Progenitor cell of endocrine pancreas (in vitro differentiated cells): ENCODE results near the gene CAMK1D. TPM values are rescaled to one million over a fixed set of nuclear protein-coding genes. Genes with fewer than 3 reads are reported as not detected.

Source experiments
- DNase-seq: peaks from one replicate; pipeline ENCODE4 v3.0.0; 2021; ENCODE audit warnings: low spot score; ENCODE audit not compliant: unreplicated experiment
- H3K27ac Mint-ChIP-seq: 2 replicates; pipeline ENCODE4 v1.8.0; 2021; ENCODE audit warnings: mild to moderate bottlenecking, moderate library complexity, mixed read lengths
- H3K27me3 Mint-ChIP-seq: 2 replicates; pipeline ENCODE4 v1.8.0; 2021; ENCODE audit warnings: mixed read lengths
- H3K36me3 Mint-ChIP-seq: 2 replicates; pipeline ENCODE4 v1.8.0; 2022; ENCODE audit warnings: mixed read lengths; ENCODE audit not compliant: insufficient read depth
- H3K4me1 Mint-ChIP-seq: 2 replicates; pipeline ENCODE4 v1.8.0; 2021; ENCODE audit warnings: low read depth, mixed read lengths
- H3K4me3 Mint-ChIP-seq: 2 replicates; pipeline ENCODE4 v1.8.0; 2021; ENCODE audit warnings: low read depth, mild to moderate bottlenecking, moderate library complexity, mixed read lengths
- H3K9me3 Mint-ChIP-seq: 2 replicates; pipeline ENCODE4 v1.8.0; 2021; ENCODE audit warnings: low read depth, mixed read lengths
- total RNA-seq: library from RNA; stranded (reverse); gene quantifications from 2 replicates; pipeline ENCODE4 v1.2.1, GENCODE V29; 2021
- TF ChIP-seq, protein P1 (sequence below): fragments of 200-600 bp; sonication (generic); IDR thresholded peaks from one replicate; pipeline ENCODE4 v1.5.0; 2021; ENCODE audit warnings: antibody characterized with exemption, mild to moderate bottlenecking; ENCODE audit not compliant: unreplicated experiment

Gene CAMK1D
- total RNA-seq, 1 donor from 2014 or later: 10.8 TPM

- Mint-ChIP-seq H3K27me3 (peaks cover 9% of the 10 kb centered on the region), H3K27ac (no peak overlapping the region), H3K9me3 (no peaks in the 10 kb centered on the region), H3K4me1 (no peaks in the 10 kb centered on the region), H3K4me3 (no peak overlapping the region), H3K36me3 (no peaks in the 10 kb centered on the region)
- DNase-seq: no peak
- TF ChIP-seq, protein P1, sequence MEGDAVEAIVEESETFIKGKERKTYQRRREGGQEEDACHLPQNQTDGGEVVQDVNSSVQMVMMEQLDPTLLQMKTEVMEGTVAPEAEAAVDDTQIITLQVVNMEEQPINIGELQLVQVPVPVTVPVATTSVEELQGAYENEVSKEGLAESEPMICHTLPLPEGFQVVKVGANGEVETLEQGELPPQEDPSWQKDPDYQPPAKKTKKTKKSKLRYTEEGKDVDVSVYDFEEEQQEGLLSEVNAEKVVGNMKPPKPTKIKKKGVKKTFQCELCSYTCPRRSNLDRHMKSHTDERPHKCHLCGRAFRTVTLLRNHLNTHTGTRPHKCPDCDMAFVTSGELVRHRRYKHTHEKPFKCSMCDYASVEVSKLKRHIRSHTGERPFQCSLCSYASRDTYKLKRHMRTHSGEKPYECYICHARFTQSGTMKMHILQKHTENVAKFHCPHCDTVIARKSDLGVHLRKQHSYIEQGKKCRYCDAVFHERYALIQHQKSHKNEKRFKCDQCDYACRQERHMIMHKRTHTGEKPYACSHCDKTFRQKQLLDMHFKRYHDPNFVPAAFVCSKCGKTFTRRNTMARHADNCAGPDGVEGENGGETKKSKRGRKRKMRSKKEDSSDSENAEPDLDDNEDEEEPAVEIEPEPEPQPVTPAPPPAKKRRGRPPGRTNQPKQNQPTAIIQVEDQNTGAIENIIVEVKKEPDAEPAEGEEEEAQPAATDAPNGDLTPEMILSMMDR: no peak
Measured at GRCh38 chr10:12341526-12341925, 7.8 kb upstream of the CAMK1D start.

DNA sequence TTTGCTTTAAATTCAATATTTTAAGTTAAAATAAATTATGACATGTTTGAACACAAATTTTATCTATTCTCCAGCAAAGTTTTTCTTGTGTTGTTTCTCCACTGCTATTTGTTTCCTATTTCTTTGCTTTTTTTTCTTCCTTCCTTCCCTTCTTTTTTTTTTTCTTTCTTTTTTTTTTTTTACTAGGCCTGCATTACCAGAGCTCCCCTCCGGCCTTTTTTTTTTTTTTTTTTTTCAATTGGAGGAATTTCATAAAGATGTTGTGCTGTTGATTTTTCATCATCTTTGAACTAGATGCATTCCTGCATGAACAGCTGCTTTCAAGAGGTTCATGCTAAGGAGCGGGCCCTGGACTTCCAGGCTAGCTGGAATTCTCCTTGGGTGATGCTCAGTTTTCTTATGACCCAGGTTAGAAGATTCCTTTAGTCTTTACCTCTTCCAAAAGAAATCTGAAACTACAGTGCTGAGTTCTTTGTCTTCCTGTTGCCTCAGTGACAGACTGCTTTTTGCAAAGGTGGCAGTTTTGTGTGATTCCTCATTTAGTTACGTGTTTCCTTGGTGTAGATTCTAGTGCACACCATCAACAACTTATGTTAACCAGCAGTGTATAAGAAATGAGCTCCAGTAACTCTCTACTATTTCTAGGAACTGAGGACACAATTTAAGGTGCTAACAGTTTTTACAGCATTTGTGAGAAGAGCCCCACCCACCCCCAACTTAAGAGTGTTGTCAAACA, 4.8 kb upstream of the CAMK1D start:
- TF ChIP-seq, protein P1: no peak
- Mint-ChIP-seq H3K4me1 (peaks cover 7% of the 10 kb centered on the region), H3K4me3 (no peak overlapping the region), H3K9me3 (no peaks in the 10 kb centered on the region), H3K27me3 (peaks cover 28% of the 10 kb centered on the region), H3K36me3 (no peaks in the 10 kb centered on the region), H3K27ac (no peak overlapping the region)
- no peak for DNase-seq

DNA sequence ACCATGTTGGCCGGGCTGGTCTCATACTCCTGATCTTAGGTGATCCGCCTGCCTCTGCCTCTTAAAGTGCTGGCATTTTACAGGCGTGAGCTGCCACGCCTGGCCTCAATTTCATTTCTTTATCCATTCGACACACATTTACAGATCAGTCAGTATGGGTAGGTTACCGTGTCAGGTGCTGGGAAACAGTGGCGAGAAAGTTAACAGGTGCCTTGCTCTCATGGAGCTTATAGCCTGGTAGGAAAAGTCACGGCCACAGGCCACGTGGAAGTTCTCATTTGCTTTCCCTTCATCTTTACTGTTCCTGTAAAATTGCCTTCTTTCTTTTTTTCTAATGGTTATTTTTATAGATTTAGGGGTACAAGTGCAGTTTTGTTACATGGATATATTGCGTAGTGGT, 2.6 kb upstream of the CAMK1D start:
- Mint-ChIP-seq H3K27me3 (peaks cover 43% of the 10 kb centered on the region), H3K4me3 (no peak overlapping the region), H3K9me3 (no peaks in the 10 kb centered on the region), H3K36me3 (no peaks in the 10 kb centered on the region), H3K4me1 (peaks cover 15% of the 10 kb centered on the region), H3K27ac (no peak overlapping the region)
- TF ChIP-seq, protein P1: no peak
- no peak for DNase-seq

DNA sequence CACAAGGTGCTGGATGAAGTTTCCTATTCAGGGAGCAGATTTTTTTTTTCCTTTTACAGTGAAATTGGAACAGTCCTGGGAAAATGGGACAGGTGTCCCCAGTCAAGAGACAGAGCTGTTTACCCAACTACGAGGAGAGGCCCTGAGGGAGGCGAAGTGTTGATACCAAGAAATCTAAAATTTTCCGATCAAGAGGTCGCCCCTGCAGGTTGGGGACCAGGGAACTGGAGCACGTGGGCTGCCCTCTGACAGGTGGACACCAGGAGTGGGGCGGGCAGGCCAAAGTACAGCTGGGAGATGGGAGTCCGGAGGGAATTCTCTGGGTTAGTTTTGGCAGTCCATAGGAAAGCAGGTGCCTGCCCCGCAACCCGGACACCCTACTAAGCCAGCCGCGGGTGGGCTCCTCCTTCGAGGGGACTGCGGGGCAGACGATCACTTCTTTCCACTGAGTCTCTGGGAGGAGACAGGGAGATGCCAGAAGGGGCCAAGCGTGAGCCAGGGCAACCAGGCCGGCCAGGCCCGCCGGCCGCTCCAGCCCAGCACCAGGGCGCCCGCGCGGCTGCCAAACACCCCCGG, 965 bp upstream of the CAMK1D start:
- peak overlapping the region; percentile 82 for H3K4me3 Mint-ChIP-seq
- no peak overlapping the region for H3K27ac Mint-ChIP-seq
- H3K36me3 Mint-ChIP-seq: no peaks in the 10 kb centered on the region
- DNase-seq: no peak
- peaks cover 52% of the 10 kb centered on the region for H3K27me3 Mint-ChIP-seq
- H3K9me3 Mint-ChIP-seq: no peaks in the 10 kb centered on the region
- TF ChIP-seq, protein P1: no peak
- peaks cover 18% of the 10 kb centered on the region for H3K4me1 Mint-ChIP-seq

DNA sequence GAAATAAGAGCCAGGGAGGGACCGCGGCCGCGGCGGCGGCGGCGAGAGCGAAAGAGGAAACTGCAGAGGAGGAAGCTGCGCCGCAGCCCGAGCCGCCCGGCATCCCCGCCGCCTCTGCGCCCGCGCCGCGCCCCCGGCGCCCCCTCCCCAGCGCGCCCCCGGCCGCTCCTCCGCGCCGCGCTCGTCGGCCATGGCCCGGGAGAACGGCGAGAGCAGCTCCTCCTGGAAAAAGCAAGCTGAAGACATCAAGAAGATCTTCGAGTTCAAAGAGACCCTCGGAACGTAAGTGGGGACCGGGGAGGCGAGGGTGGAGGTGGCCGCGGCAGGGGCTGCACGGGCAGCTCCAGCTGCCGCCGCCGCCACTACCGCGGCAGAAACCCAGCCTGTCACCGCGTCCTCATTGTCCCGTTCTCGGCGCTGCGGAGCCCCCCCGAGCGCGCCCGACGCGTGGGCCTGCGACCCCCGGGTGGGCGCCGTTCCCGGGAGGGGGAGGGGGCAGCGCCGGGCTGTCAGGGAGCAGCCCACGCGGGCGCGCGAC, 351 bp downstream of the CAMK1D start:
- Mint-ChIP-seq H3K27ac (peak overlapping the region; percentile 89), H3K4me3 (peak overlapping the region; percentile 91), H3K9me3 (no peaks in the 10 kb centered on the region), H3K27me3 (peaks cover 59% of the 10 kb centered on the region), H3K4me1 (peaks cover 19% of the 10 kb centered on the region), H3K36me3 (no peaks in the 10 kb centered on the region)
- TF ChIP-seq, protein P1: no peak
- no peak for DNase-seq
